ENCODE data around the gene MYOCOS.

- TF ChIP-seq CTCF (IDR thresholded peaks at IDR 0.05; ENCODE audit: low read depth, low read length, poor library complexity, severe bottlenecking) (no peak), EZH2phosphoT487 (IDR thresholded peaks at IDR 0.05; ENCODE audit: borderline replicate concordance, low read length) (no peak)
These were observed 20.2 kb downstream of the MYOCOS start for GRCh38 chr1:171642197-171642596.
